Activated gamma-delta T cell treated with anti-CD3 and anti-CD28 coated beads, Interleukin-2, amount 50 U/mL, for 16 hours (primary cell): Measurements from ENCODE around the gene PLA2G4A.

Experiments used
- DNase-seq: peaks from one replicate; pipeline ENCODE4 v3.0.0-alpha.2; 2020; ENCODE audit warnings: low read depth

The PLA2G4A gene

GRCh38 chr1:187032316-187032981, 203.7 kb downstream of the PLA2G4A start:
- DNase-seq, result no peak

GRCh38 chr1:187032982-187033692, 204.4 kb downstream of the PLA2G4A start:
- DNase-seq, result no peak

DNA sequence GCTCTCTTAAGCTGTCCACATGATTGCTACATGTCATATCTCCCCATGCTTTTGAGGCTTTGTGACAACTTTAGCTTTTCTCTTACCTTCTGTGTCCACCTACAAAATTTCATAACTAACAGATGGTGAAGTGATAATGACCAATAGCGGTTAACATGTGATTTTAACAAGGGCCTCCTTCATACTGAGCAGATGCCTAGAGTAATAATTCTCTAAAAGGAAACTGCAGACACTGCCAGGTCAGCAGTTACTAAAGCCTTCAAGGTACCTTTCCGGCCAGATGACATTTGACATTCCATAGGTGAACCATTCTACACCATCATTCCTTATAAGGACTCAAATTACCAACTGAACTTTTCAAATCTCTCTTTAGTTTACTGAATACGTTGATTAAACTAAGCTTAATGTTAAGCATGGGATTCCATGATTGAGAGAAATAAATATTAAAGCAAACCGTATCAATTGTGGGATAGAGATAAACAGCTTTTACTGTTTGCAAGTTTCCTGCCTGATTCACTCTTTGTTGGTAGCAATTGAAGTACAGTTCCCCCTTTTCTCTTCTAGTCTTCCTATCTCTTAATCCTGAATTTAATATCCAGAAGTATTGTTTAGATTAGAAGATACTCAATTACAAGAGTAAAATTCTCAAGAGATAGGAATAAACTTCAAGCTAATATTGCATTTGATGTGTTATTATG, 205.1 kb downstream of the PLA2G4A start:
- no peak for DNase-seq

- DNase-seq, result no peak
These were observed 205.8 kb downstream of the PLA2G4A start for GRCh38 chr1:187034501-187034900.

DNA sequence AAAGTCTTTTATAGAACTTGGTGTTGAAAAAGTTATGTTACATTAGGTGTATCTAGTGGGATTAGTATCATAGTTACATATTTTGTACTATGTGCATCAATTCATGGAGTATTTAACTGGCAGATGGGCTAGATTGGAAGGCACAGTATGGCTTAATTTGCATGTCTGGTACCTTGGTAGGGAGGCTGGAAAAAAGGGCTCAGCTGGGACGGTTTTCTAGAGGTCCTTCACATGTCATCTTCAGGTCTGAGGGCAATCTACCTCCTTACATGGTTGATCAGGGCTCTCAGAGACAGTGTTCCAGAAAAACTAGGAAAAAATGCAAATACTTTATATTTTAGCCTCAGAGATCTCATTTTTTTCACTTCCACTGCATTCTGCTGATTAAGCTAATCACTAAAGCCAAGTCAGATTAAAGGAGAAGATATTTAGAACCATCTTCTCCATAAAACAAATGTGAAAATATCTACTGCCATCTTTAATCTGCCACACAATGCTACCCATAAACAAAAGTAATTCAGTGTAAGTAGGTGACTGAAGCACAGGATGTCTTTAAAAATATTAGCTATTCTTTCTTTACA, 209.3 kb downstream of the PLA2G4A start:
- DNase-seq, result no peak
